H1 (cell line): ENCODE data around the gene BRSK2. TPM values are rescaled to one million over a fixed set of nuclear protein-coding genes. Genes with fewer than 3 reads are reported as not detected.

Source experiments
- CHD7 ChIP-seq: fragments of 300-600 bp; sonication (generic); IDR thresholded peaks from 2 replicates; pipeline ENCODE4 v1.7.1; 2012; ENCODE audit warnings: low read length, moderate library complexity, mild to moderate bottlenecking, inconsistent platforms; ENCODE audit not compliant: insufficient replicate concordance
- EZH2 ChIP-seq: fragments of 200-600 bp; sonication (generic); IDR thresholded peaks from 2 replicates; pipeline ENCODE4 v1.7.1; 2012; ENCODE audit warnings: low read depth, mild to moderate bottlenecking, moderate library complexity, low read length, inconsistent platforms; ENCODE audit not compliant: severe bottlenecking
- HDAC2 ChIP-seq, 2 experiments: fragments of 300-600 bp in 1 of 2; sonication (generic) in 1 of 2; IDR thresholded peaks; 2 replicates each; pipeline ENCODE4 v1.6.1; 2011 to 2012; ENCODE audit warnings: low read depth in 2 of 2, low read length in 2 of 2, mild to moderate bottlenecking in 2 of 2, moderate library complexity in 2 of 2, borderline replicate concordance in 1 of 2, inconsistent platforms in 1 of 2
- POLR2AphosphoS5 ChIP-seq: IDR thresholded peaks from 2 replicates; pipeline ENCODE4 v1.6.1; 2011; ENCODE audit warnings: low read depth, low read length
- RBBP5 ChIP-seq: IDR thresholded peaks from 2 replicates; pipeline ENCODE4 v1.7.1; 2012; ENCODE audit warnings: low read depth, mild to moderate bottlenecking, inconsistent platforms, low read length, moderate library complexity, borderline replicate concordance
- SP1 ChIP-seq: IDR thresholded peaks from 2 replicates; pipeline ENCODE4 v1.6.1; 2011; ENCODE audit warnings: low read depth, low read length
- polyA plus RNA-seq, 7 experiments: library from polyadenylated mRNA; depleted of rRNA in 3 of 7; stranded (reverse) in 5 of 7; unstranded in 2 of 7; fragments of >200 nt in 5 of 7; fragments of 200-250 nt in 2 of 7; gene quantifications; 1 replicate in 5 of 7; 2 replicates in 1 of 7; 4 replicates in 1 of 7; pipeline versions ENCODE4 v1.2.1 to v1.2.3, GENCODE V29; 2011 to 2013; ENCODE audit warnings: missing spikeins in 2 of 7, mixed read lengths in 2 of 7
- total RNA-seq: library from RNA; stranded (reverse); fragmentation: NEBNext Ultra II Directional; extraction: Animal tissue kit (Norgen Biotek cat#: 25700); gene quantifications from 2 replicates; pipeline ENCODE4 v1.2.1, GENCODE V29; 2021

Gene BRSK2
- total and polyA plus RNA-seq, 2 of the 8 experiments (the other 6 are each of a cell fraction or from before 2014, with no cell fraction given) = 17.3 to 27.1 TPM

GRCh38 chr11:1481483-1481825, 91.7 kb downstream of the BRSK2 start (continued):
- TF ChIP-seq CHD7 = no peak
- TF ChIP-seq RBBP5 = no peak
- TF ChIP-seq POLR2AphosphoS5 = no peak
- no peak for TF ChIP-seq SP1
- TF ChIP-seq HDAC2 (IDR thresholded peaks at IDR 0.05; ENCODE audit: borderline replicate concordance in 1 of 2, low read depth in 2 of 2, low read length in 2 of 2) = no peak
- TF ChIP-seq EZH2 = no peak
